ENCODE results near the gene KRT73.

The KRT73 gene

DNA sequence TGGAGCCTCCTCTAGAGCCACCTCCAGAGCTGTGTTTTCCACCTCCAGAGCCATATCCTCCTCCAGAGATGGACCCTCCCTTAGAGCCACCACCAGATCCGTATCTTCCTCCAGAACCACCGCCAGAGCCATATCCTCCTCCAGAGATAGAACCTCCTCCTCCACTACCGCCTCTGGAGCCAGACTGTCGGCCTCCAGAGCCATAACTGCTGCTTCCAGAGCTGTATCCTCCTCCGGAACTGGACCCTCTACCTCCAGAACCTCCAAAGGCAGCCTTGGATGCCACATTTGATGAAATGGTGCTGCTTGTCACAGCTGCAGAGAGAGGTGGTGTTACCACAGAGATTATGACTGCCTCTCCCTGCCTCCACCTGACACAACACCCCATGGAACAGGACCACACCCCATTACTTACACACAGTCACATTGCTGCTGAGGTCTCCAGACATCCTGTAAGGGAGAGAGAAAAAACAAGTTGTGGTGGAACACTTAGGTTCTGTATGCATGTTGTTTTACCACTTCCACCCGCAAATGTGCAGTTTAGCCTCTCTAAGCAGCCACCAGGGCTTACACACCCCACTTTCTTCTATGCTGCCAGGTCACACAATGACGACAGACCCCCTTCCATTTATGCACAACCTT is 26.9 kb upstream of the KRT73 start:
- DNase-seq: peak; percentile 28

DNA sequence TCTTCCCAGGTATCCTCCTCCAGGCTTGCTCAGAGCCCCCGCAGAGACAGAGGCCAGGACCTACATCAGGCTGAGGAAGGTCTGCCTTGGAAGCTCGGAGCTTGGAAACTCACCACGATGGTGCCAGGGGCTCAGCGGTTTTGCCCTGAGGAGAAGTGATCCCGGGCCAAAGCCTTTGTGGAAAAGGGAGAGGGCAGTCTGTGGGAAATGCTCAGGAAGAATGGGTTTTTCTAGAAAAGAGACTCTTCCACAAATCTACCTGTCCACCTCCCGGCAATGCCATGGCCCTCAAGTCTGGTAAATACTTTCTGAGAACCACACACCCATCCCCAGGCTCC is 25.7 kb upstream of the KRT73 start:
- DNase-seq: no peak

DNA sequence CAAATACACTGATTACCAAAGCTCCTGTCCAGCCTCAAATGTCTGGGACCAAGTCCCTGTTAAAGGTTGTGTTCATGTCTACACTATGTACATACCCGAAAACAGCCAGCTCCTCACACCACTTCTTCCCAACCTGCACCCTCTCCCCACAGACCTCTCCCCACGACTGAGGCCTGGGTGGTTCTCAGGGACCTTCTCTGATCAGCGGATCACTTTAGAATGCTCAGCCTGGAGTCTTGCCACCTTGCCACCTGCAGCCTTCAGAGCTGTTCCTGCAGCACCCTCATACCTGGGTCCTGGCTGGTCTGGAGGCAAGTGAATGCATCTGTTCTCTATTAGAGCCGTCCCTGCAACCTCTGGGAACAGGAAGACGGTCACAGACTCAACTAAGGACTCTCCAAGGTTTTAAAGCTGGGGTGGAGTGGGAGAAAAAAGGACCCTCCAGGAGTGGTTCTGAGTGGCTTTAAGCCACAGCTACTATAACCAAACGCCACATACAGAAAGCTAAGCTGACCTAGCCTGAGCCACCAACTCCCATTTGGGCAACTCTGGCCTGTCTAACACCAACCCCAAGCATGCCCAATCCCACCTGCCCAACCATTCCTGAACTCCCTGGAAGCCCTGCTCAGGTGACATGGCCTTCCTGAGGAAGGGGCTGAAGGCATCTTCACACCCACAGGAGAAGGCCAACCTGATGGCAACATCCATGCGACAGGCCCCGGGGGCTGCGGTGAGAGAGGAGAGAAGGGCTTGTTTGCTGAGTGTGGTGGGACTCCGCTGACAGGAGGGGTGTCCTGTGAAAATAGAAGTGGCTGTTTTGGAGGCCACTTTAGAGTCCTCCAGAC is 25.1 kb upstream of the KRT73 start:
- DNase-seq: no peak

DNA sequence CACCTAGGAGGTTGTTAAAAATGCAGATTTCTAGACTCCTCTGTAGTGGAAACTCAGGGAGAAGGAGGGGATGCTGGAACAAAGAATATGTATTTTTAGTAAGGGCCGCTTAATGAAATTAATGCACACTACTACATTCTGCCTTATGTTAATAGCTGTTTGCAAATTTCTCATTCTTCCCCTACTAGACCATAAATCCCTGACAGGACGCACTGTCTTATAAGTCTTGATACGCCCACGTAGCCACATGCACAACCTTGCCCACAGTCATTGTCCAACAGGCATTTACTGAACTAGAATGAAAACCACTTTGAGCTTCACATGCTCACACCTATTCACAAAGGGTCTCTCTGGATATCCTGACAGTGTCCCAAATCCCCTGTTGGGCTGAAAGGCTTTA is 23.1 kb upstream of the KRT73 start:
- DNase-seq: no peak

DNA sequence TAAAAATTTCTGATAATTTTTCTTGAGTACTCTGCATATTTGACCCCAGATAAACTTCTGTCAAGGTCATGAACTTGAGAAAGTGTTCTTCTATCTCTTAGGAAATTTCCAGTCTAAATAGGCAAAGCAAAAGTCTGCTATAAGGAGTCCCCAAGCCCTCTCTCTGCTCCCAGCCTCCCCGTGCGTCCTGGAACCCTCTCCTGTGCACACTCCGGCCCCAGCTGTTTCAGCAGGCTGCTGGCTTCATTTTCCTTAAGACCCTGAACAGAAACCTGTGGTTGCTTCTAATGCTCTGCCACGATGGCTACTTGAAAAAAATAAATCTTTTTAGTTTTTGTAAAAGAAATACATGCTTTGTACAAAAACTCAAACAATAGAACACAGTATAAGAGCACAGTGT is 18.9 kb upstream of the KRT73 start:
- no peak for DNase-seq

DNA sequence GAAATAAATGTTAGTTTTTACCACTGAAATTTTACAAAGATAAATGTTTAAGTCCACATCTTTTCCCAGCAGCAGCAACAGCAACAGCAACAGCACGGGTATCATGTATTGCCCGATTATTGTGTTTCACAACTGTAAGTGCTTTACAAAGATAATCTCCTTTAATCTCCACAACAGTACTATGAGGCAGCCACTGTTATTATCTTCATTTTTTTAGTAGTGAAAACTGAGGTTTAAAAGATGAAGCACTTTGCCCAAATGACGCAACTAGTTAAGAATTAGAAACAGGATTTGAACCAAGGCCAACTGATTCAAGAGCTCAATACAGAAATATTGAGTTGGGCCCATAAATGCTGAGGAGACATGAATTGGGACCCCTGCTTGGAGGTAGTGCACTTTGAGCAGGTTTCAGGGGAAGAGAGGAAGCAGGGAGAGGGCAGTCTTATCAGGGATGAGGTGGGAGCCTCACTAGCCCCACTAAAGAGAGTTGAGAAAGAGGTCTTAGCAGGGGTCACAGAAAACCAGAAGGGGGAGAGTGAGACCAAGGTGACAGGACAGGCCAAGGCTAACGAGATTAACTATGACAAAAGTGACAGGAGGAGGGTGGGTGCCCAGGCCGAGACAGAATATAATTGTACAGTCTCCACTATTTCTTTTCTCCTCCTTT is 18.4 kb upstream of the KRT73 start:
- DNase-seq: peak; percentile 81

DNA sequence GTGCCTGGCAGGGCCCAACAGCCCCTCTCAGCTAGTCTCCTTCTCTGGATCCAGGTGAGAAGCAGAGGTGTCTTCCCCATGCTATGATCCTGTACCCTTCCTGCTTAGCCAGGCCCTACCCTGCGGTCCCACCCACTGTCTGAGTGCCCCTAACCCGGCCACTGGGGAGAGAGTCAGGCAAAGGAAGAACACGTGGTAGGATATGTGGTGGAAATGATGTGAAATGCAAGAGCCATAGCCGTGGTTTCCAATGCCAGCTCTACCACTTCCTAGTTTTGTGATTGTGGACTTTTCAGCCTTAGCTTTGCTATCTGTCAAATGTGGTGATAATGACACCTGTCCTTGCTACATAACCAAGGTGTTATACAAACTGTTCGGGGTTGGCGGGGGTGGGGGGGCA is 17.8 kb upstream of the KRT73 start:
- DNase-seq: no peak

DNA sequence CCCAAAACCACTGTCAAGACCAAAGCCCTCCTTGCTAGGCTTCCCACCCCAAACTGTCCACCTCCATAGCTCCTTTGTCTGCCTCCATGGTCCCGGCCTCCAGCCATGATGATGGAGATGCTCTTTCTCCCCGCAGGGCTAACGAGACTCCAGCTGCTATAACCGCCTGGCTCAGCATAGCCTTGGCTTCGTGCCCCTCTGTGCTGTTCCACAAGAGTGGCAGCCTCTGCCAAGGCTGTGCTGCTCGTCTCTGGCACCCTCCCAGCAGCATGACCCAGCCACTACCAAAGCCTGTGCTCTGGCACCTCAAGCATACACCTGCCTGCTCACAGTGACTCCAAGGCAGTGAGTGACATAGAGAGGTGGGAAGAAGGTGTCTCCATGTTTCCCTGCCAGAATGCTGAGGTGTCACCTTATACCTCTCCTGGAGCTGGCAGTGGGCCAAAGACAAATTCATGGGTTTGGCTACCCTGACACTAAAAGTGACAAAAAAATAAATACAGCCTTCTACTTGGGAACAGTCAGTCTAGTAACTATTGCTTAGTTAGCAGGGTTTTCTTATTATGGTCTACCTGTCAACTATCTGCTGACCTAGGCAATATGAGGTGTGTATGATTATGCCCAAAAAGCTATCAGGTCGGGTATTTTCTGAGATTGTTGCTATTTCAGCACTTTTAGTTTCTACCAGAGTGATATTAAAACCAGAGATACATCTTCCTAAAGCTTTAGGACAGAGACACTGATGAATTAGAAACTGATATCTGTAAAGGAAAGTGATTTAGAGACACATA is 16.1 kb upstream of the KRT73 start:
- no peak for DNase-seq

DNA sequence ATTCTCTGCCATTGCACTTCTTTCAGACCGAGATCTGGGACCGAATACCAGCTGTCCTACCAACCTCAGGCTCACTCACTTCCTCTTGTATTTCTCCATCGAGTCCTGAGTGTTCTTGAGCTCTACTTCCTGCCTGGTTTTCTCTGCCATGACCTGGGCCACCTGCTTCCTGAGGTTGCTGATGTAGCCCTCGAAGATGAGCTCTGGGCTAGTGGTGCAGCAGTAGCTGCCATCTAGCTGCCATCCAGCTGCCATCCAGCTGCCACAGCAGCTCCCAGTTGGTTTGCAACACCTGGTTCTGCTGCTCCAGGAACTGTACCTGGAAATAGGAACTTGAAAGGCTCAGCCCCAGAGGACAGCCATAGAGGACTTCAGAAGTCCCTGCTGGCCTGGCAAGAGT is 15.0 kb upstream of the KRT73 start:
- no peak for DNase-seq

DNA sequence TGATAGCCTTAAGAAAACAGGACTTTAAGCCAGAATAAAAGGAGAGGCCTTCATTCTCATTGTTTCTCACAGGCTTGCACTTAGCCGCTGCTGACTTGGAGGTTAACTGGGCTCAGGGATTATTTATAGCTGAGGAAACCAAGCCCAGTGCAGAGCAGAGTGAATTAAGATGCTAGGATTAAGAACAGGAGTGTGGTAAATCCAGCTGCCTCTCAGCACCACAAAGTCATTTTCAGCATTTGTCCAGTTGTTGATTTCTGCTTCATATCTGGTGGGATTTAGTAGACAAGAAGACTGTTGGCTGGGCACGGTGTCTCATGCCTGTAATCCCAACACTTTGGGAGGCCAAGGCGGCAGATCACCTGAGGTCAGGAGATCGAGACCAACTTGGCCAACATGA is 14.3 kb upstream of the KRT73 start:
- DNase-seq: no peak

DNA sequence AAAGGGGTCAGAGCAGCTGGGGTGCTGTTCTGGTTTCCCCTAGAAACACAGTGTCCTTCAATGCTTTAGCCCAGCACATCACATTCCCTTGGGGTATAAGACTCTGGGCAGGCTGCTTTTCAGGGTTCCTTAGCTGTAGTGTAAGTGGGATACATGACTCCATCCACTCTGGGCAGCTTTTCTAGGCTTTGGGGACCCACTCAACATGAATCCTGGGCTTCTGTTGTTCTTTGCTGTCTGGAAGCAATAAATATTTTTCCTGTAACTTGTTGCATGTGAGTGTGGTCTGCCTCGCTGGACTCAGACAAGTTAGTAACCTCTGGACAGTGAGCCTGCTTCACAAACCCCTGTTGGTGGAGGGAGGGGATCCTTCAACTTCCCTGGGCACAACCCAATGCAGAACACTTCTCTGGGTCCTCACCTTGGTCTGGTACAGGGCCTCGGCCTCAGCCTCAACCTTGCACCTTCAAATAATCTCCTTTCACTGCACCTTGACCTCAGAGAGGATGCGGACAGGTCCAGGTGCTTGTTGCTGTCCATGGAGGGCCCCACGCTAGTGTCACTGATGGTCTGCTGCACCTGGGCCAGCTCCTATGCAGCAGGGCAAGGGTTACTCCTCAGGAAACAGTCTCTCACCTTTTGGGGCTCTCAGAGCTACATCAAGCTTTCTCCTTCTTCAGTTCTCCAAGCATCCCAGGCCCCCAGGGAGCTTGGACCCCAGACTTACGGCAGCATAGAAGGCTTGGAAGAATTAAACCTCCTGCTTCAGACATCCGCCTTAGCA is 13.5 kb upstream of the KRT73 start:
- no peak for DNase-seq

DNA sequence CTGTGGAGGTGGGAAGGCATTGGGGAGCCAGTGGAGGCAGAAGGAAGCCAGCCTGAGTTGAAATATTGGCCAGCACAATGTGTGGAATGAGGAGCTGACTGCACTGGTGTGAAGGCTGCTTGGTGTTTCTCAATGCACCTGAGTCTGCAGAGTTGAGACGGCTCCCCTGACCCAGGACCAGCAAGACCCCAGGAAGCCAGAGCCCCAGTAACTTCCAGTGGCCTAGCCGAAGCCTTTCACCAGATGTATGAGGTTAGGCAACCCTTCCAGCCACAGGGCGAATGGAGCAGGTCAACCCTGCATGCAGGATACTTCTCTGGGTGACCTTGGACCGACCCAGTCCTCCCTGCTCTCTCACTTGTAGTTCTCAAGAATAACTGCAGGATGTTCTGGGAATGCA is 12.9 kb upstream of the KRT73 start:
- DNase-seq: no peak

DNA sequence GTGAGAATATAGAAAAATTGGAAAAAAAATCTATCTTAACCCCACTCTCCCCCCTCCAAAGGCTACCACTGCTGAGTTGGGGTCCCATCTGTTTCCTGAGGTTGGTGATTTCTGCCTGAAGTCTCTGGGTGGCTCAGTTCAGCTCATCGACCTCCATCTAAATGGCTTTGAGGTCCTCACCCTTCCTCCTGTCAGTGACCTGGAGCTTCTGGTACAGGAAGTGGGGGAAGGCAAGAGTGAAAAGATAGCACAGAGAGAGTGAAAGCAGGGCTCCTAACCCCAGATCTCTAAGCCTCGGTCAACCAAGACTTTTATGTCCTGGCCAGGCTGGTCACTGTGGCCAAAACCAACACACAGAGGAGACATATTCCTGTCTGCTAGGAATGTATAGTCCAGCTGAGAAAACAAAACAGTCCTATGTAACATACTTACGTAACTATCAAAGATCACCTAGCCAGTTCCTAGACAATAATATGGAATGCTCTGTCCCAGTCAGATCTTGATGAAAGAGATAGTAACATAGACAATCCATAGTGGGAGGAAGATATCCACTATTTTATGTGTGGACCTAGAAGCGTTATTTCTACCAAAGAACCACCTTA is 12.3 kb upstream of the KRT73 start:
- no peak for DNase-seq

DNA sequence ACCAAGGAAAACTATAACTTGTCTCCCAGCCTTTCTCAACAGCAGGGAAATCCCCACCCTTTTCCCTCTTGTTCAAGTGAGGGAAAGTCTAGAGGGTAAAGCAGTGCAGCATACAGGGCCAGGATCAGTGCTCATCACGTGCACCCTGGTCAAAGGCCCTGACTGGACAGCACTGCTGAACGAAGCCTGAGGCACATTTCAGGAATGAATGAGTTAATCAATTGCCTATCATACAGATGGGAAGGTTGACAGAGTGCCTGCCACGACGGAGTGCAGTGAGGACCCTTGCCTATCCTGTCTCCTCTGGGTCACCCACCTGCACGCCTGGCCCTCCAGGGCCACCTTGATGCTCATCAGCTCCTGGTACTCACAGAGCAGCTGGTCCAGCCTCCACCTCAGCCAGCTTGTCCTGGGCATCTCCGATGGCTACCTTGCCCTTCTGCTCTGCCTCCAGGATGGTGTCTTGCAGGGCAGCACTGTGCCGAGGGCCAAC is 11.7 kb upstream of the KRT73 start:
- no peak for DNase-seq

DNA sequence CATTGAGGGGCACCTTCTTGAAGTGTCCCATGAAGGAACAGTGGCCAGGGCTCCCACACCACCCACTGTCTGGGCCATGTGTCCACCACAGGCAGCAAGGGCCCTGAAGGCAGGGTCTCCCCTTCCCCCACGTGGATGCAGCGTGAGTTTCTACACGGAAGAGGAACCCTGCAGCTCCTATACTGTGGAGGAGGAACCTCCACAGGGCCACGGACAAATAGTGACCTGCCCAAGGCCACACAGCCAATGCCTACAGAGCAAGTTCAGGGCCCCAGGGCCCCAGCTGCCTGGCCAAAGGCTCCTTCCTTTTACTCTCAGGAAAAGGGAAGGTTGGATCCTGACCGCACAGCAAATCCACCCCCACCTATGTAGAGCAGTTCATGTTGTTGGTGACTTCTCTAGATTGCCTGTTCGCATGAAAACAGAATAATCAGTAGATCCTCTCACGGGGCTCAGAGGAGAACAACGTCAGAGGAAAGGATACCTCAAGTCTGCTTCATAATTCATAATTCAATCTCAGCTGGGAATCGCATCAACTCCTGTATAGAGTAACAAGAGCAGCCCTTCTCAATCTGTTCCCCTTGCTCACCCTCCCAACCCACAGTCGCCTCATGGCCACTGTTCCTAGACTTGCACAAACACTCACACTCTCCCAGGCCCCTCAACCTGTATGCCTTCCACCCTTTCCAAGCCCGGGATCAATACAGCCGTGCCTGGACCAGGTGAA is 11.1 kb upstream of the KRT73 start:
- no peak for DNase-seq

DNA sequence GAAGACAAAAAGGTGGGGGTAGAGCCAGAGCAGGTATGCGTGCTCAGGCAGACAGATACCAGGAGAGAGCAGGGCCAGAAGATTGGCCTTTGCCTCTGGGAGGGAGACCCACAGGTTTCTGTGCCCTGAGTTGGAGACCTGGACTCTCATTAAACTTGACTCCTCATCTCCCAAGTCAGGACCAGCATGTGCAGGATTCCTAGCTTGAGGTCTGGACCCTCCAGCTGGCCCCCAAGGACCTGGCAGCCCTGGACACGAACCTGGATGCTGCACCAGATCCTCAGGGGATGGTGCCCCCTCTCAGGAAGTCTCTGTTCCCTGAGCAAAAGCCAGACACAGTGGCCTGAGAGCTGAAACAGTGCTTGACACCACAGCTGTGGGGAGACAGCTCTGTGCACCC is 10.5 kb upstream of the KRT73 start:
- no peak for DNase-seq

DNA sequence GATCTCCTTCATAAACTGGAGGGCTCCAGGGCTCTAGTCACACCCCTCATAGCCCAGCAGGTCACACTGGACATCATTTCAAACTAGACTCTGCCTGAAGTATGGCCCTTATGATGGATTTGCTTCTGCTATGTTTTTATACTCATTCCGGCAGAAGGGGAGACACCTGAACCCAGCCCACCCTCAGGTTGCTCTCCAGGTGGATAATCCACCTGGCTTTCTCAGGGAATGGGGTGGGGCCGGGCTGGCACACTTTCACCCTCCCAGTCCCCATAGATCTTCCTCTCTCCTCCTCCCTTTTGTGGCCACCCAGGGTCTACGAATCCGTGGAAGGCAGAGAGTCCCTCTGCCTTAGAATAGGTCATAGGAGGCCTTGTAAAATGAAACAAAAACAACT is 9.8 kb upstream of the KRT73 start:
- DNase-seq: no peak

DNA sequence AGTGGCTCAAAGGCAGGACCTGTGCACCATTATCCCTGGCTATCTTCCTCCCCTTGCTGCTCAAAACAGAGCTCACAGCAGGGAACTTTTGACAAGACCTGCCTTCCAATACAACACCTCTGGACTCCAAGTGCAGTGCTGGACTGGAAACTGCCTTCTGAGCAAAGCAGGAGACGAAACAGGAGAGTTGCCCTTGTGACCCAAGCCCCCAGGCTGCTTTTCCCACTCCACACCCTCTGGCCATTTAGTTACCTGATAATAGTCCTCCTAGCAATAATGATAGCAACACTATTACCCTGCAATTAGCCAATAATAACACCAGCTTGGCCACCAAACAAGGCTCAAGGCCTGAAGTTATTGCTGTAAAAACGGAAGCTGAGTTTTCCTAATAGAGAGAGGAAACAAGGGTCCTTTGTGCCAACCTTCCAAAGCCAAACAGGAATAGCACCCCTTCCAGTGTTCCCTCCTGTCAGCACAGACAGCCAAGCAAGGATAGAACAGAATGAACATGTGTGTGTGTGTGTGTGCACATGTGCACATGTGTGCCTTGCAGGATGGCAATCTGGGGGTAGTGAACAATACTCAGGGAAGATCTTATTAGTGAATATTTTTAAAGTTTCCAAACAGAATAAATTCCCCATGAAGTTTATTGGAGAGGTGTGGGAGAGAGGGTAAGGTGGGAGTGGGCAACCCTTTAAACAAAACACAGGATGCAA is 9.2 kb upstream of the KRT73 start:
- DNase-seq: no peak

DNA sequence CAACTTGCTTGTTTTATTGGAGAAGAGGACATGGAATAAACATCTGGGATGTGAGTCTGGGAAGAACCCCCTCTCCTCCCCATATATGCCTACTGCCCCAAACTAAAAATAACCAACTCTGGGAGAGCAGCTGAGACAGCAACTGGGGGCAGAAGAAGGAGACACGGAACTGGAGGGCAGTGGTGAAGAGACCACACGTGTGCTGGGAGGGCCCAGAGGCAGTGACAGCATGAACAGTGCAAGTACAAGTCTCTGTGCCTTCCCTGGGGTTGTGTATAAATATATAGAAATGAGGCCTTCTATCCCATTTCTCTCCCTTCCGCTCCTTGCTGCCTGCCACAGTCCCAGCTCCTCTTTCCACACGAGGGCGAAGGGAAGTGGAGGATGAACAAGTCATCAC is 4.0 kb upstream of the KRT73 start:
- DNase-seq: no peak

DNA sequence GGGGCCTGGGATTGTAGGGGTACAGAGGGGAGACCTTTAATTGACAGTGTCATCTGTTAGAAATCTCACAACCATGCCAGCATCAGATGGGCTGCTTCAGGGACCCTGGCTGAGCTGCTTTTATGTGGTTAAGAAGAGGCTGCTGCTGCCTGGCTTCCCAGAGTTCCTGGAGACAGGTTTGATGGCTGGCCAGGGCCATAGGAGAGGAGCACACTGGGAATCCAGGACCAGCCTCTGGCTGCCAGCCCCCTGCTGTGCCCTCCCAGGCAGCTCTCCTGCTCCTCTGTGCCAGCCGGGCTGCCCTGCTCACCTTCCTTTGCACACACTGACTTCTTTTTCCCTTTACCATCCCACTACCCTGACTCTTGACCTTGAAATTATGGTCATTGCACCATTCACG is 507 bp upstream of the KRT73 start:
- no peak for DNase-seq

DNA sequence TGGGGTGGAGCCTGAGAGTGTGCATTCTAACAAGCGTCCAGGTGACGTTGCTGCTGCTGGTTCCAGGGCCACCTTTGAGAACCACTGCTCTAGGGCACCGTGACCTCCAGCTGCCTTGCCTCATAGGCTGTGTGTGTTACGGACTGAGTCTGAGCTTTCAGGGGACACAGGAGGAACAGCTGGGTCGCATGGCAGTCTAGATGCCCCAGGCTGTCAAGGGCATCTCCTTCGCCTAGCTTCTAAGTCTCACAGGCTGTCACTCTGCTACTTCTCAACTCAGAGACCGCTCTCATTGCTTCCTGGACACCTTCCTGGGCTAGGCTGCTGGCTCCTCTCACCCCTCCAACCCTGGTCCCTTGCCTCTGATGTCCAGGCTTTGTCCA is 965 bp downstream of the KRT73 start:
- DNase-seq: no peak
